ENCODE results near the gene TM9SF1. TPM values are rescaled to one million over a fixed set of nuclear protein-coding genes. Genes with fewer than 3 reads are reported as not detected.

Gene TM9SF1
- polyA plus RNA-seq, 3 donors = 14.6 to 56.0 (median 51.1) TPM

DNA sequence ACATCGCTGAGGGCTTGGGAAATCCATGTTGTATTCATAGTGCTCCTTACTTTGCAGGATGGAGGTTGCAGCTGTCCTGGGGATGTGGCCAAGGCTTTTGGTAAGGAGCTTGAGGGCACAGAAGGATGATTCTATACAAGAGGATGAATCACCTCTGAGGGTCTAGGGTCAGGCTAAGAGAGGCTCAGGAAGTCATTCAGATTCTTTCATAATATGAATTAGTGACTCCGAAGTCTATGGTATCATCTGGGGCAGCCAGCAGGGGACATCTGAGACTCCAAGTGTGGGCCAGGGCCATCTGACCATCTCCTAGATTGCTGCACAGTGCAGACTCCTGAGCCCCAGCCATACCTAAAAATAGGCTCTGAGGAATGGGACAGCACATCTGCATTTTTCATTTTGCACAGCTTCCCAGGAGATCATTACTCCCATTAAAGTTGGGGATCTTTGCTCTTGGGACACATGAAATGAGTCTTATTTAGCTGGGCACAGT, 42.3 kb upstream of the TM9SF1 start:
- no peak overlapping the region for H2AFZ ChIP-seq (ENCODE audit: insufficient read depth, low read depth, low read length, poor library complexity, severe bottlenecking)
- H3K79me2 ChIP-seq (ENCODE audit: insufficient read depth, low read length) = peaks cover 77% of the 10 kb centered on the region
- no peaks in the 10 kb centered on the region for H3K27me3 ChIP-seq (ENCODE audit: control insufficient read depth in 2 of 2, insufficient read depth in 2 of 2, low read length in 2 of 2)
- no peak for DNase-seq
- Mint-ChIP-seq H3K4me3 (peak overlapping the region in 1 of 2 donors; percentile 10), H3K27me3 (ENCODE audit: low read depth in 3 of 3) (no peaks in the 10 kb centered on the region), H3K27ac (peak overlapping the region in 4 of 7 donors; percentile 1 to 73 (median 51)), H3K9me3 (no peaks in the 10 kb centered on the region), H3K4me1 (peaks cover 71% of the 10 kb centered on the region), H3K36me3 (peaks cover 66 to 69% of the 10 kb centered on the region in 2 donors)
- intact Hi-C loops (cut with micrococcal nuclease) = loop anchor here in 1 of 2 donors (10.0 kb wide), 1 partner anchor 103 kb away; the partner anchor contains the start of genes FITM1 and PSME1
- peaks cover 56 to 75% of the 10 kb centered on the region in 2 donors for H3K36me3 ChIP-seq (replicated peaks in 1 of 2; ENCODE audit: control insufficient read depth in 1 of 2, insufficient read depth in 2 of 2, low read length in 2 of 2)
- WGBS (ENCODE audit: insufficient coverage) = 80% methylated on average over 2 of the region's 2 CpGs
- no peak overlapping the region for H3K4me3 ChIP-seq (replicated peaks in 1 of 3; ENCODE audit: low read depth in 2 of 3, low read length in 3 of 3)
- TF ChIP-seq, protein P1, sequence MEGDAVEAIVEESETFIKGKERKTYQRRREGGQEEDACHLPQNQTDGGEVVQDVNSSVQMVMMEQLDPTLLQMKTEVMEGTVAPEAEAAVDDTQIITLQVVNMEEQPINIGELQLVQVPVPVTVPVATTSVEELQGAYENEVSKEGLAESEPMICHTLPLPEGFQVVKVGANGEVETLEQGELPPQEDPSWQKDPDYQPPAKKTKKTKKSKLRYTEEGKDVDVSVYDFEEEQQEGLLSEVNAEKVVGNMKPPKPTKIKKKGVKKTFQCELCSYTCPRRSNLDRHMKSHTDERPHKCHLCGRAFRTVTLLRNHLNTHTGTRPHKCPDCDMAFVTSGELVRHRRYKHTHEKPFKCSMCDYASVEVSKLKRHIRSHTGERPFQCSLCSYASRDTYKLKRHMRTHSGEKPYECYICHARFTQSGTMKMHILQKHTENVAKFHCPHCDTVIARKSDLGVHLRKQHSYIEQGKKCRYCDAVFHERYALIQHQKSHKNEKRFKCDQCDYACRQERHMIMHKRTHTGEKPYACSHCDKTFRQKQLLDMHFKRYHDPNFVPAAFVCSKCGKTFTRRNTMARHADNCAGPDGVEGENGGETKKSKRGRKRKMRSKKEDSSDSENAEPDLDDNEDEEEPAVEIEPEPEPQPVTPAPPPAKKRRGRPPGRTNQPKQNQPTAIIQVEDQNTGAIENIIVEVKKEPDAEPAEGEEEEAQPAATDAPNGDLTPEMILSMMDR (IDR thresholded peaks at IDR 0.05) = no peak
- no peaks in the 10 kb centered on the region for H3K9me3 ChIP-seq (replicated peaks in 1 of 2; ENCODE audit: control insufficient read depth in 1 of 2, insufficient read depth in 1 of 2, low read length in 2 of 2)
- no peak overlapping the region for H3K27ac ChIP-seq (ENCODE audit: low read depth in 1 of 2, low read length in 2 of 2)
- peaks cover 77% of the 10 kb centered on the region for H4K20me1 ChIP-seq (ENCODE audit: insufficient read depth, low read length)
- no peak overlapping the region for H3K4me2 ChIP-seq (replicated peaks; ENCODE audit: extremely low read depth, low read length, poor library complexity, severe bottlenecking)
- H3K4me1 ChIP-seq (ENCODE audit: control insufficient read depth in 1 of 2, insufficient read depth in 2 of 2, low read length in 2 of 2) = peaks cover 50 to 65% of the 10 kb centered on the region in 2 donors
- no peak overlapping the region for H3K9ac ChIP-seq (ENCODE audit: insufficient read depth, low read length, poor library complexity, severe bottlenecking)

DNA sequence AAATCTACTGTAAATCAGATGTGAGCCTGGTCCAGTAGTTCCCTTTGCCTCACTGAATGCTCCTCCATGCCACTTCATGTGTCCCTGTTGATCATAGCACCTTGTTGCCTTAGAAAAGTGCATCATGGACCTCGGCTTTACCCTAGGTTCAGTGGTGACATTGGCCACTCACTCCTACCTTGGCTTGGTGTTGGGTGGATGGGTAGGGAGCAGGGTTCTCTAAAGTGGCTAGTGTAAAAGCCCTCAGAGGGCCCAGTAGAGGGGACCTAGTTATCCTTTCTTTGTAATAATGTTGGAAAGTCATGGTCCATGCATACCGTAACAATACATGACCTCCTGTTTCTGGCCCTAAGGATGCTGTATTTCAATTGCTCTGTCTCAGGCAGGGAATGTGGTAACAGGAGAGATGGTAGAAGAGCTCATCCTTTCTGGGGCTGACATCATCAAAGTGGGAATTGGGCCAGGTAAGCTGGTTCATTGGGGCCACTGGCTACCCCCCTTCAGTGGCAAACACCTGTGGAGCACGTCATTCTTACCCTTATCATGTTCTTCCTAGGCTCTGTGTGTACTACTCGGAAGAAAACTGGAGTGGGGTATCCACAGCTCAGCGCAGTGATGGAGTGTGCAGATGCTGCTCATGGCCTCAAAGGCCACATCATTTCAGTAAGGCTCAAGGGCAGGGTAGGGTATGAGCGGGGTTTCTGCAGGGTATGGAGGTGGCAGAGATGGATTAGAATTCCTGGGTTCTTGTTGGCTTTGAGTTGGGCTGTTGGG, 41.6 kb upstream of the TM9SF1 start:
- H4K20me1 ChIP-seq (ENCODE audit: insufficient read depth, low read length) = peaks cover 74% of the 10 kb centered on the region
- H3K27ac Mint-ChIP-seq = peak overlapping the region in 3 of 7 donors; percentile 1 to 73 (median 38)
- TF ChIP-seq, protein P1 (IDR thresholded peaks at IDR 0.05) = no peak
- peaks cover 76% of the 10 kb centered on the region for H3K79me2 ChIP-seq (ENCODE audit: insufficient read depth, low read length)
- peaks cover 66 to 69% of the 10 kb centered on the region in 2 donors for H3K36me3 Mint-ChIP-seq
- H3K36me3 ChIP-seq (replicated peaks in 1 of 2; ENCODE audit: control insufficient read depth in 1 of 2, insufficient read depth in 2 of 2, low read length in 2 of 2) = peaks cover 56 to 75% of the 10 kb centered on the region in 2 donors
- H3K27ac ChIP-seq (ENCODE audit: low read depth in 1 of 2, low read length in 2 of 2) = no peak overlapping the region
- no peak overlapping the region for H3K4me2 ChIP-seq (replicated peaks; ENCODE audit: extremely low read depth, low read length, poor library complexity, severe bottlenecking)
- H3K4me1 Mint-ChIP-seq = peaks cover 69% of the 10 kb centered on the region
- H3K4me1 ChIP-seq (ENCODE audit: control insufficient read depth in 1 of 2, insufficient read depth in 2 of 2, low read length in 2 of 2) = peaks cover 48 to 65% of the 10 kb centered on the region in 2 donors
- H3K27me3 ChIP-seq (ENCODE audit: control insufficient read depth in 2 of 2, insufficient read depth in 2 of 2, low read length in 2 of 2) = no peaks in the 10 kb centered on the region
- no peak overlapping the region for H3K4me3 ChIP-seq (replicated peaks in 1 of 3; ENCODE audit: low read depth in 2 of 3, low read length in 3 of 3)
- no peak overlapping the region for H3K9ac ChIP-seq (ENCODE audit: insufficient read depth, low read length, poor library complexity, severe bottlenecking)
- H3K9me3 ChIP-seq (replicated peaks in 1 of 2; ENCODE audit: control insufficient read depth in 1 of 2, insufficient read depth in 1 of 2, low read length in 2 of 2) = no peaks in the 10 kb centered on the region
- no peak for DNase-seq
- WGBS (ENCODE audit: insufficient coverage) = 90% methylated on average over 5 of the region's 6 CpGs
- peak overlapping the region in 1 of 2 donors; percentile 10 for H3K4me3 Mint-ChIP-seq
- intact Hi-C loops (cut with micrococcal nuclease) = loop anchor here in 1 of 2 donors (10.0 kb wide), 1 partner anchor 102 kb away; the partner anchor contains the start of genes FITM1 and PSME1
- H2AFZ ChIP-seq (ENCODE audit: insufficient read depth, low read depth, low read length, poor library complexity, severe bottlenecking) = no peak overlapping the region
- no peaks in the 10 kb centered on the region for H3K27me3 Mint-ChIP-seq (ENCODE audit: low read depth in 3 of 3)
- H3K9me3 Mint-ChIP-seq = no peaks in the 10 kb centered on the region

Data from CD14-positive monocyte (primary cell).